Fibroblast of lung (primary cell): Measurements from ENCODE around the gene TARS2. TPM values are rescaled to one million over a fixed set of nuclear protein-coding genes. Genes with fewer than 3 reads are reported as not detected.

Experiments used
- DNase-seq, 2 donors: peaks; one replicate each; pipeline versions ENCODE4 v3.0.0 to v3.0.0-alpha.2; 2010; ENCODE audit warnings: low read depth in 2 of 2
- H2AFZ ChIP-seq: 2 replicates; pipeline ENCODE4 v1.5.1; 2012; ENCODE audit warnings: low read length, control low read depth, inconsistent platforms
- H3K27ac ChIP-seq: 2 replicates; pipeline ENCODE4 v1.5.1; 2011; ENCODE audit warnings: low read length, control low read depth; ENCODE audit not compliant: insufficient read depth
- H3K27me3 ChIP-seq: 2 replicates; pipeline ENCODE4 v1.5.1; 2011; ENCODE audit warnings: mild to moderate bottlenecking, low read length; ENCODE audit not compliant: control insufficient read depth, insufficient read depth
- H3K36me3 ChIP-seq: 2 replicates; pipeline ENCODE4 v1.5.1; 2011; ENCODE audit warnings: low read length; ENCODE audit not compliant: control insufficient read depth, insufficient read depth
- H3K4me1 ChIP-seq: 2 replicates; pipeline ENCODE4 v1.5.1; 2011; ENCODE audit warnings: low read length; ENCODE audit not compliant: control insufficient read depth, insufficient read depth; ENCODE audit errors: extremely low read depth
- H3K4me2 ChIP-seq: 2 replicates; pipeline ENCODE4 v1.5.1; 2011; ENCODE audit warnings: low read length, control low read depth; ENCODE audit not compliant: insufficient read depth; ENCODE audit errors: extremely low read depth
- H3K4me3 ChIP-seq, 4 experiments: fragments of 200-600 bp in 1 of 4; sonication (generic) in 1 of 4; replicated peaks in 1 of 4; 2 replicates each; pipeline ENCODE4 v1.5.1; 2011 to 2016; ENCODE audit warnings: low read length in 4 of 4, low read depth in 3 of 4, mild to moderate bottlenecking in 3 of 4, control low read depth in 2 of 4, inconsistent platforms in 1 of 4, mixed read lengths in 1 of 4; ENCODE audit not compliant: insufficient read depth in 1 of 4; ENCODE audit errors: control extremely low read depth in 1 of 4
- H3K79me2 ChIP-seq: 2 replicates; pipeline ENCODE4 v1.5.1; 2012; ENCODE audit warnings: mild to moderate bottlenecking, low read length, inconsistent platforms; ENCODE audit not compliant: control insufficient read depth, insufficient read depth
- H3K9ac ChIP-seq: 2 replicates; pipeline ENCODE4 v1.5.1; 2011; ENCODE audit warnings: mild to moderate bottlenecking, low read length, control low read depth; ENCODE audit not compliant: insufficient read depth
- H3K9me3 ChIP-seq: 2 replicates; pipeline ENCODE4 v1.5.1; 2012; ENCODE audit warnings: low read depth, low read length; ENCODE audit not compliant: control insufficient read depth, insufficient read depth
- H4K20me1 ChIP-seq: 2 replicates; pipeline ENCODE4 v1.5.1; 2011; ENCODE audit warnings: low read length; ENCODE audit not compliant: control insufficient read depth, insufficient read depth; ENCODE audit errors: extremely low read depth
- EZH2 ChIP-seq: IDR thresholded peaks from 2 replicates; pipeline ENCODE4 v1.5.1; 2012; ENCODE audit warnings: low read length, control low read depth, mild to moderate bottlenecking; ENCODE audit errors: missing control alignments
- polyA plus RNA-seq, 2 donors: library from polyadenylated mRNA; depleted of rRNA in 1 of 2; stranded (reverse) in 1 of 2; unstranded in 1 of 2; fragments of >200 nt; gene quantifications; 2 replicates each; pipeline ENCODE4 v1.2.1, GENCODE V29; 2011 to 2012; ENCODE audit warnings: missing spikeins in 1 of 2
- total RNA-seq: library from RNA; depleted of rRNA; stranded (reverse); fragments of >200 nt; gene quantifications from 2 replicates; pipeline ENCODE4 v1.2.1, GENCODE V29; 2014
- TF ChIP-seq, protein P1 (sequence below), 2 donors: IDR thresholded peaks in 1 of 2; conservative IDR thresholded peaks in 1 of 2; 1 replicate in 1 of 2; 2 replicates in 1 of 2; pipeline ENCODE4 v1.5.1; 2011 to 2012; ENCODE audit warnings: low read length in 2 of 2, control low read depth in 1 of 2, inconsistent platforms in 1 of 2, low read depth in 1 of 2, mild to moderate bottlenecking in 1 of 2

The TARS2 gene
- total and polyA plus RNA-seq, 2 donors (not counting 1 experiment from before 2014, with no cell fraction given) = 7.4 to 17.3 TPM

GRCh38 chr1:150530491-150531159 is 43.4 kb downstream of the TARS2 start:
- H3K4me1 ChIP-seq = peaks cover 6% of the 10 kb centered on the region
- H3K4me2 ChIP-seq = no peak overlapping the region
- H4K20me1 ChIP-seq = no peaks in the 10 kb centered on the region
- DNase-seq = no peak
- no peaks in the 10 kb centered on the region for H3K27me3 ChIP-seq
- no peak for TF ChIP-seq EZH2
- TF ChIP-seq, protein P1, sequence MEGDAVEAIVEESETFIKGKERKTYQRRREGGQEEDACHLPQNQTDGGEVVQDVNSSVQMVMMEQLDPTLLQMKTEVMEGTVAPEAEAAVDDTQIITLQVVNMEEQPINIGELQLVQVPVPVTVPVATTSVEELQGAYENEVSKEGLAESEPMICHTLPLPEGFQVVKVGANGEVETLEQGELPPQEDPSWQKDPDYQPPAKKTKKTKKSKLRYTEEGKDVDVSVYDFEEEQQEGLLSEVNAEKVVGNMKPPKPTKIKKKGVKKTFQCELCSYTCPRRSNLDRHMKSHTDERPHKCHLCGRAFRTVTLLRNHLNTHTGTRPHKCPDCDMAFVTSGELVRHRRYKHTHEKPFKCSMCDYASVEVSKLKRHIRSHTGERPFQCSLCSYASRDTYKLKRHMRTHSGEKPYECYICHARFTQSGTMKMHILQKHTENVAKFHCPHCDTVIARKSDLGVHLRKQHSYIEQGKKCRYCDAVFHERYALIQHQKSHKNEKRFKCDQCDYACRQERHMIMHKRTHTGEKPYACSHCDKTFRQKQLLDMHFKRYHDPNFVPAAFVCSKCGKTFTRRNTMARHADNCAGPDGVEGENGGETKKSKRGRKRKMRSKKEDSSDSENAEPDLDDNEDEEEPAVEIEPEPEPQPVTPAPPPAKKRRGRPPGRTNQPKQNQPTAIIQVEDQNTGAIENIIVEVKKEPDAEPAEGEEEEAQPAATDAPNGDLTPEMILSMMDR (conservative IDR thresholded peaks at IDR 0.05 in 1 of 2, IDR thresholded peaks at IDR 0.05 in 1 of 2; ENCODE audit: low read depth in 1 of 2, low read length in 2 of 2) = no peak
- no peak overlapping the region for H2AFZ ChIP-seq
- no peak overlapping the region for H3K27ac ChIP-seq
- H3K36me3 ChIP-seq = no peaks in the 10 kb centered on the region
- H3K79me2 ChIP-seq = no peaks in the 10 kb centered on the region
- no peaks in the 10 kb centered on the region for H3K9me3 ChIP-seq
- no peak overlapping the region for H3K4me3 ChIP-seq
- no peak overlapping the region for H3K9ac ChIP-seq

DNA sequence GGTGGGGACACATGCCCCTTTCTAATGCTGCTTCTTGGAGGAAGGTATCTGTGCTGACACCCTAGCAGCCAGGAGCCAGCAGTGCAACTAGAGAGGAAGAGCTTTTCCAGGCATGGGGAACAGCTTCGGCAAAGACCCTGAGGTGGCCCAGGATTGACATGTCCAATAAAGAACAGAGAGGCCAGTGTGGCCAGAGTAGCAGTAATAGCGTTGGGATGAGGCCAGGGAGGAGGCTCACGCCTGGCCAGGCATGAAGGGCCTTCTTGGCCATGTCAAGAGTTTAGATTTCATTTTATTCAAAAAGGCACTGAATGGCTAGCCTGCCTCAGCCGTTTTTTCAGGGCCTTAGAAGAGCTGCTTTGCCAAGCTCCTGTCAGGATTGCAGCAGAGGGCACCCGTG is 45.6 kb downstream of the TARS2 start:
- Histone ChIP-seq H3K4me1 (peaks cover 12% of the 10 kb centered on the region), H4K20me1 (no peaks in the 10 kb centered on the region), H3K9ac (no peak overlapping the region), H3K36me3 (no peaks in the 10 kb centered on the region), H2AFZ (no peak overlapping the region), H3K4me3 (no peak overlapping the region), H3K27ac (no peak overlapping the region), H3K4me2 (no peak overlapping the region), H3K79me2 (no peaks in the 10 kb centered on the region), H3K27me3 (no peaks in the 10 kb centered on the region), H3K9me3 (no peaks in the 10 kb centered on the region)
- TF ChIP-seq, protein P1 (conservative IDR thresholded peaks at IDR 0.05 in 1 of 2, IDR thresholded peaks at IDR 0.05 in 1 of 2; ENCODE audit: low read depth in 1 of 2, low read length in 2 of 2) = no peak
- TF ChIP-seq EZH2 = no peak
- peak in 1 of 2 donors; percentile 43 for DNase-seq

DNA sequence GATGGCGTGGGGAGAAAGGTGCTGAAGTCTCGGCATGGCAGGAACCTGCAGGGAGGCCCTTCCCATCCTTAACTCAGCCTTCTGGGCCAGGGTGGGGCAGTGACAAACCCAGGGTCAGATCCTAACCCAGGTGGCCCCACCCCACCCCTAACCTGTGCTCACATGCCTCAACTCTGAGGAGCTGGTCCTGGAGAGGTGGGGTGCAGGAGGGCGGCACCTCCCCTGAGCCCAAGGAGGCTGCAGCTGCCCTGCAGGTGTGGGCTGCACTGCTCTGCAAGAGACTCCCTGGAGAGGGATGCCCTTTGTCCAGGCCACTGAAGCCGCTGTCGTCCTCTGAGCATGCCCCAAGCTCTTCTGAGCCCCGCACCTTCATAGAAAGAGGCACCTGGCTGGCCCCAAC is 46.8 kb downstream of the TARS2 start:
- peaks cover 12% of the 10 kb centered on the region for H3K4me1 ChIP-seq
- H4K20me1 ChIP-seq = no peaks in the 10 kb centered on the region
- H3K9ac ChIP-seq = no peak overlapping the region
- H3K36me3 ChIP-seq = no peaks in the 10 kb centered on the region
- H3K9me3 ChIP-seq = no peaks in the 10 kb centered on the region
- H3K27ac ChIP-seq = no peak overlapping the region
- DNase-seq = no peak
- no peaks in the 10 kb centered on the region for H3K27me3 ChIP-seq
- no peaks in the 10 kb centered on the region for H3K79me2 ChIP-seq
- H3K4me3 ChIP-seq = no peak overlapping the region
- H3K4me2 ChIP-seq = no peak overlapping the region
- H2AFZ ChIP-seq = no peak overlapping the region
- no peak for TF ChIP-seq EZH2
- TF ChIP-seq, protein P1 (conservative IDR thresholded peaks at IDR 0.05 in 1 of 2, IDR thresholded peaks at IDR 0.05 in 1 of 2; ENCODE audit: low read depth in 1 of 2, low read length in 2 of 2) = no peak
